Right atrium auricular region (tissue), 2 donors: Measurements from ENCODE around the gene C16orf87. TPM values are rescaled to one million over a fixed set of nuclear protein-coding genes. Genes with fewer than 3 reads are reported as not detected.
"Not testable (repeated sequence)": the region's sequence is repeated elsewhere in the genome, so short reads cannot be mapped to it uniquely, and the experiment has no call there.

Experiments
- DNase-seq: peaks from one replicate; pipeline ENCODE4 v3.0.0-alpha.2; 2019; ENCODE audit warnings: low spot score
- H3K27ac ChIP-seq, 2 donors: fragments of 200-600 bp; sonication (generic); 1 replicate in 1 of 2; 2 replicates in 1 of 2; pipeline ENCODE4 v1.5.1; 2016 to 2019
- H3K27me3 ChIP-seq, 2 donors: fragments of 200-600 bp; sonication (generic); one replicate each; pipeline versions ENCODE4 v1.5.1 to v1.6.0; 2017 to 2019
- H3K36me3 ChIP-seq: fragments of 200-600 bp; sonication (generic); one replicate; pipeline ENCODE4 v1.5.1; 2016
- H3K4me1 ChIP-seq, 2 donors: fragments of 200-600 bp; sonication (generic); one replicate each; pipeline versions ENCODE4 v1.5.1 to v1.6.0; 2017 to 2019
- H3K4me3 ChIP-seq, 2 donors: fragments of 200-600 bp; sonication (generic); 1 replicate in 1 of 2; 2 replicates in 1 of 2; pipeline ENCODE4 v1.5.1; 2017 to 2019; ENCODE audit warnings: mild to moderate bottlenecking in 1 of 2, moderate library complexity in 1 of 2
- H3K9me3 ChIP-seq, 2 donors: fragments of 200-600 bp; sonication (generic); one replicate each; pipeline ENCODE4 v1.5.1; 2019
- total RNA-seq, 2 donors: library from RNA; depleted of rRNA; stranded (reverse); fragments of >200 nt; gene quantifications; one replicate each; pipeline ENCODE4 v1.1.0, GENCODE V29; 2016
- TF ChIP-seq, protein P1 (sequence below), 2 donors: fragments of 200-600 bp; sonication (generic); IDR thresholded peaks; one replicate each; pipeline ENCODE4 v1.5.1; 2019; ENCODE audit warnings: antibody characterized with exemption in 2 of 2

Gene C16orf87
- total RNA-seq, 2 donors from 2014 or later: 12.0 to 14.1 TPM

GRCh38 chr16:46790599-46791270 lies 40.2 kb downstream of the C16orf87 start:
- Histone ChIP-seq H3K9me3 (peaks cover 0 to 18% of the 10 kb centered on the region in 2 donors), H3K4me1 (no peaks in the 10 kb centered on the region), H3K27me3 (no peaks in the 10 kb centered on the region), H3K36me3 (no peaks in the 10 kb centered on the region), H3K27ac (peak overlapping the region in 1 of 2 donors; percentile 47), H3K4me3 (peak overlapping the region in 1 of 2 donors; percentile 61)
- DNase-seq: no peak
- TF ChIP-seq, protein P1, sequence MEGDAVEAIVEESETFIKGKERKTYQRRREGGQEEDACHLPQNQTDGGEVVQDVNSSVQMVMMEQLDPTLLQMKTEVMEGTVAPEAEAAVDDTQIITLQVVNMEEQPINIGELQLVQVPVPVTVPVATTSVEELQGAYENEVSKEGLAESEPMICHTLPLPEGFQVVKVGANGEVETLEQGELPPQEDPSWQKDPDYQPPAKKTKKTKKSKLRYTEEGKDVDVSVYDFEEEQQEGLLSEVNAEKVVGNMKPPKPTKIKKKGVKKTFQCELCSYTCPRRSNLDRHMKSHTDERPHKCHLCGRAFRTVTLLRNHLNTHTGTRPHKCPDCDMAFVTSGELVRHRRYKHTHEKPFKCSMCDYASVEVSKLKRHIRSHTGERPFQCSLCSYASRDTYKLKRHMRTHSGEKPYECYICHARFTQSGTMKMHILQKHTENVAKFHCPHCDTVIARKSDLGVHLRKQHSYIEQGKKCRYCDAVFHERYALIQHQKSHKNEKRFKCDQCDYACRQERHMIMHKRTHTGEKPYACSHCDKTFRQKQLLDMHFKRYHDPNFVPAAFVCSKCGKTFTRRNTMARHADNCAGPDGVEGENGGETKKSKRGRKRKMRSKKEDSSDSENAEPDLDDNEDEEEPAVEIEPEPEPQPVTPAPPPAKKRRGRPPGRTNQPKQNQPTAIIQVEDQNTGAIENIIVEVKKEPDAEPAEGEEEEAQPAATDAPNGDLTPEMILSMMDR (IDR thresholded peaks at IDR 0.05): no peak

GRCh38 chr16:46789499-46790414 lies 41.2 kb downstream of the C16orf87 start:
- peak overlapping the region; percentile 56 to 61 for H3K4me3 ChIP-seq
- no peaks in the 10 kb centered on the region for H3K36me3 ChIP-seq
- DNase-seq: peak; percentile 76
- TF ChIP-seq, protein P1 (IDR thresholded peaks at IDR 0.05): no peak
- H3K27me3 ChIP-seq: no peaks in the 10 kb centered on the region
- peaks cover 0 to 17% of the 10 kb centered on the region in 2 donors for H3K9me3 ChIP-seq
- H3K4me1 ChIP-seq: no peaks in the 10 kb centered on the region
- peak overlapping the region; percentile 61 to 76 for H3K27ac ChIP-seq

DNA sequence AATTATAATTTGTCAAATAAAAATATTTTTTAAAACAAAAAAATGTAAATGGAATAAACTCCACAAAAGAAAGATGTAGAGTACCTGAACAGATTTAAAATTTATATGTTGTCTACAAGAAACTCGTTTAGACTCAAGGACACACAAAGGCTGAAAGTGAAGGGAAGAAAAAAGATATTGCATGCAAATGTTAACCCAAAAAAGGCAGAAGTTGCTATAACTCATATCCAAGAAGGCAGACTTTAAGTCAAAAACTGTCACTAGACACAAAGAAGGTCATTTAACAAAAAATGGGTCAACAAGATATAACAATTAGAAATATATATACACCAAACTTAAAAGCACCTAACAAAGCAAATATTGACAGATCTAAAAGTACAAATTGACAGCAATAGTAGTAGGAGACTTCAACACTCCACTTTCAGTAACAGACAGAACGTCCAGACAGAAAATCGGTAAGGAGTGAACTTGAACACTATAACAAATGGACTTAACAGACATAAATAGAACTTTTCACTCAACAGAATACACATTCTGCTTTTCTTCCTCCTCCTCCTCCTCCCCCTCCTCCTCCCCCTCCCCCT lies 42.0 kb downstream of the C16orf87 start:
- Histone ChIP-seq H3K4me1 (no peaks in the 10 kb centered on the region), H3K4me3 (peak overlapping the region in 1 of 2 donors; percentile 61), H3K36me3 (no peaks in the 10 kb centered on the region), H3K9me3 (peaks cover 0 to 9% of the 10 kb centered on the region in 2 donors), H3K27me3 (no peaks in the 10 kb centered on the region), H3K27ac (peak overlapping the region; percentile 61 to 76)
- DNase-seq: no peak
- TF ChIP-seq, protein P1 (IDR thresholded peaks at IDR 0.05): no peak

GRCh38 chr16:46787909-46788308 lies 43.1 kb downstream of the C16orf87 start:
- H3K27ac ChIP-seq: no peak overlapping the region
- no peaks in the 10 kb centered on the region for H3K4me1 ChIP-seq
- no peak for DNase-seq
- no peaks in the 10 kb centered on the region for H3K9me3 ChIP-seq
- H3K27me3 ChIP-seq: no peaks in the 10 kb centered on the region
- H3K4me3 ChIP-seq: no peak overlapping the region
- H3K36me3 ChIP-seq: no peaks in the 10 kb centered on the region
- TF ChIP-seq, protein P1 (IDR thresholded peaks at IDR 0.05): no peak

DNA sequence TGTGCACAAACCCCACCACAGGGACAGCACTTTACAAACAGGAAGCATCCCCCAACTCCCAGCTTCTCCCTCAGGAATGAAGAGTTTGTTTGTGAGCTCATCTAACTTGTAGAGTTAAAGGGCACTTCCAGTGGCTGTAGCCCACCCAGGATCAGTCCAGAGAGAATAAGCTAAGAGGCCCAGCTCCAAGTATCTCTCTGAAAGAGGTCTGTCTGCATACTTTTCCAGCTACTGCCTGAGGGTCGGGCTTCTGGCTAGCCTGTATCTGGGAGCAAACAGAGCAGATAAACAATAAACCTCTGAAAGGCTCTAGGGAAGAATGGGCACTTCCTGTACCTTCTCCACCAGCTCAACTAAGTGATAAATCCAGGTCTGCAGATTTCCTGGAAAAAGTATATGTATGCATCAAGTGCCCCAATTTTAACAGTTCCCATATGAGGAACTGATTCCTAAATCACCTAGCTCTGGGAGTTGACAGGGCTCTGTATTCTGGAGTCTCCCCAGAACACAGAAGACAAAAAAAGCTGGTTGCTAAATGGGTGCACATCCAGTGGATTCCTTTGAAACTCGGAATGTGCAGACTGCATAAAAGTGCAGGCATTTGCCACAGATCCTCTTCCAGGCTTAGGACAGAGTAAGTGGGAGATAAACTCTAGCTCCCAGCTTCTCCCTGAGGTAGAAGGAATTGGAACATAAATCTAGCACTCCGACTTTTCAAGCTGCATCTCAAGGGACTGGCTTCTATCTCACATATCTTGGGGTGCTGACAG lies 45.7 kb downstream of the C16orf87 start:
- no peak overlapping the region for H3K27ac ChIP-seq
- TF ChIP-seq, protein P1 (IDR thresholded peaks at IDR 0.05): no peak
- DNase-seq: no peak
- no peaks in the 10 kb centered on the region for H3K9me3 ChIP-seq
- H3K36me3 ChIP-seq: no peaks in the 10 kb centered on the region
- no peaks in the 10 kb centered on the region for H3K27me3 ChIP-seq
- no peak overlapping the region for H3K4me3 ChIP-seq
- H3K4me1 ChIP-seq: no peaks in the 10 kb centered on the region

DNA sequence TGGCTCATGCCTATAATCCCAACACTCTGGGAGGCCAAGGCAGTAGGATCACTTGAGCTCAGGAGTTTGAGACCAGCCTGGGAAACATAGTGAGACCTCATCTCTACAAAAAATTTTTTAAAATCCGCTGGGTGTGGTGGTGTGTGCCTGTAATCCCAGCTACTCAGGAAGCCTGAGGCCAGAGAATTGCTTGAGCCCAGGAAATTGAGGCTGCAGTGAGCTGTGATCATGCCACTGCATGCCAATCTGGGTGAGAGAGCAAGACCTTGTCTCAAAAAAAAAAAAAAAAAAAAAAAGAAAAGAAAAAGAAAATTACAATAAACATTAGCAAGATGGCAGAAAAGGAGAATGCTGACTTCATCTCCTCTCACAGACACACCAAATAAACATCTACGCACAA lies 46.4 kb downstream of the C16orf87 start:
- not testable (repeated sequence) for H3K27ac ChIP-seq, H3K27me3 ChIP-seq, DNase-seq, H3K4me1 ChIP-seq, H3K36me3 ChIP-seq, H3K9me3 ChIP-seq, H3K4me3 ChIP-seq
